Stimulated activated naive CD8-positive, alpha-beta T cell treated with anti-CD3 and anti-CD28 coated beads, Interleukin-15, amount 100 ng/mL, for 72 hours (primary cell): Measurements from ENCODE around the gene PTMA.
A peak's percentile ranks its signal among the peaks of the same experiment; 100 is the strongest.
"Not testable (repeated sequence)": the region's sequence is repeated elsewhere in the genome, so short reads cannot be mapped to it uniquely, and the experiment has no call there.

ENCODE experiments used
- ATAC-seq: fragments of 150-1000 bp; cut with Tn5 transposase; 2 replicates; pipeline ENCODE4 v1.10.0; 2021; ENCODE audit warnings: mild to moderate bottlenecking, moderate library complexity
- DNase-seq, 2 donors: peaks; one replicate each; pipeline ENCODE4 v3.0.0; 2021 to 2022
- H3K27ac Mint-ChIP-seq, 2 donors: one replicate each; pipeline ENCODE4 v1.8.0; 2022; ENCODE audit warnings: mild to moderate bottlenecking in 2 of 2, mixed read lengths in 2 of 2, moderate library complexity in 2 of 2
- H3K27me3 Mint-ChIP-seq: one replicate; pipeline ENCODE4 v1.8.0; 2022; ENCODE audit warnings: mixed read lengths
- H3K4me1 Mint-ChIP-seq: one replicate; pipeline ENCODE4 v1.8.0; 2022; ENCODE audit warnings: mild to moderate bottlenecking, mixed read lengths
- H3K4me3 Mint-ChIP-seq, 2 donors: one replicate each; pipeline ENCODE4 v1.8.0; 2022; ENCODE audit warnings: mild to moderate bottlenecking in 2 of 2, mixed read lengths in 2 of 2, moderate library complexity in 1 of 2
- H3K9me3 Mint-ChIP-seq, 2 donors: one replicate each; pipeline ENCODE4 v1.8.0; 2022; ENCODE audit warnings: mixed read lengths in 2 of 2

Gene PTMA

DNA sequence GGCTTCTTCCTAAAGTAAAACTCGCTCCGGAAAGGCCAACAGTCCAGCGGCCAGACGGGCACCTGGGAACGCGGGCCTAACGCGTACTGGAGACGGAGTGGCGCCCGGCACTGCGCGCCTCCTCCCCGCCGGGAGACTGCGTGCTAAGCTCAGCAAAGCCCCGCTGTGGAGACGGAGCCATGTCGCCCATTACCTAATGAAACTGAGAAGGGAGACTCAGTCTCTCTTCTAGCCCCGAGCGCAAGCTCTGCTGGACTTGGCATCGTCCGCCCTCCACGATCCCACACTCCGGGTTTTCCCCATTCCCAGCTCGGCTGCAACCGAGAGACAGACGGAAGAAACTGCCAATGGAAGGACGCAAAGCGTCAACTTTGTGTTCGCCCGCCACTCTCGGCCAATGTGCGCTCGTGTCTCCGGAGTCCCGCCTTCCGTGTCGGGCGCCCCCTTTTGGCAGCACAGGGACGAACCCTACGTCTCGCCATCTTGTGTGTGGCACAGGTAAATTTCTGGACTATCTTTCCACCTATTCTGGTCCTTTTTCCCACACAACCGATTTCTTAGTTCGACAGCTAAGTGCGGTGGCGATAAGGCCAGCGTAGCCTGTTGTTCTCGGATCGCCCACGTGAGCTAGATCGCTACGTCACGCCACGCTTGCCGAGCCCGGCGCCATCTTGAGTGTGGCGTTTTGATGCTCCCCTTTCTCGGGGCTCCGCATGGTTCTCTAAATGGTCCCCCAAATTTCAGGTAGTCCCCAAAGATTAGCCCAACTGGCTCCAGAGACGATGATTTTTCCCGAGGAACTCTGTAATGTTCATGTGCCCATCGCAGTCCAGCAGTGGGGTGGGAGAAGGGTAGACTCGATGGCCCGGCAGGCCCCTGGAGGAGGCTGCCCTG, 1.3 kb upstream of the PTMA start:
- Mint-ChIP-seq H3K27ac (peak overlapping the region; percentile 100), H3K4me1 (peaks cover 46% of the 10 kb centered on the region), H3K9me3 (no peaks in the 10 kb centered on the region), H3K4me3 (peak overlapping the region; percentile 94 to 97), H3K27me3 (no peaks in the 10 kb centered on the region)
- peak; percentile 49 for ATAC-seq
- DNase-seq = peak; percentile 96 to 97

DNA sequence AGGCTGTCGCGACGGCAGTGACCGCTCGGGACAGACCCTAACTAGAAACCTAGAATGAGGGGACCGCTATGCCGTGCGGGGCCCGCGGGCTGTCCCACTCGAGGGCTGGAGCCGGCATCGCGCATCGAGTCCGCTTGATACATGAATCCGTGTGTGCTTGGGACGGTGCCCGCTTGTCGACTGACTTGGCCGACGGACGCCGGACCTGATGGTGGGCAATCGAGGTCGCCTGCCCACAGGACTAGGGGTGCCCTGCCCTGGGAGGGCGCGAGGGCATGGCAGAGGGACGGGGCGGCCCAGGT, 749 bp upstream of the PTMA start:
- H3K4me1 Mint-ChIP-seq = peaks cover 52% of the 10 kb centered on the region
- DNase-seq = peak in 1 of 2 donors; percentile 81
- ATAC-seq = peak; percentile 19
- H3K9me3 Mint-ChIP-seq = no peaks in the 10 kb centered on the region
- peak overlapping the region; percentile 94 to 97 for H3K4me3 Mint-ChIP-seq
- no peaks in the 10 kb centered on the region for H3K27me3 Mint-ChIP-seq
- peak overlapping the region; percentile 100 for H3K27ac Mint-ChIP-seq

DNA sequence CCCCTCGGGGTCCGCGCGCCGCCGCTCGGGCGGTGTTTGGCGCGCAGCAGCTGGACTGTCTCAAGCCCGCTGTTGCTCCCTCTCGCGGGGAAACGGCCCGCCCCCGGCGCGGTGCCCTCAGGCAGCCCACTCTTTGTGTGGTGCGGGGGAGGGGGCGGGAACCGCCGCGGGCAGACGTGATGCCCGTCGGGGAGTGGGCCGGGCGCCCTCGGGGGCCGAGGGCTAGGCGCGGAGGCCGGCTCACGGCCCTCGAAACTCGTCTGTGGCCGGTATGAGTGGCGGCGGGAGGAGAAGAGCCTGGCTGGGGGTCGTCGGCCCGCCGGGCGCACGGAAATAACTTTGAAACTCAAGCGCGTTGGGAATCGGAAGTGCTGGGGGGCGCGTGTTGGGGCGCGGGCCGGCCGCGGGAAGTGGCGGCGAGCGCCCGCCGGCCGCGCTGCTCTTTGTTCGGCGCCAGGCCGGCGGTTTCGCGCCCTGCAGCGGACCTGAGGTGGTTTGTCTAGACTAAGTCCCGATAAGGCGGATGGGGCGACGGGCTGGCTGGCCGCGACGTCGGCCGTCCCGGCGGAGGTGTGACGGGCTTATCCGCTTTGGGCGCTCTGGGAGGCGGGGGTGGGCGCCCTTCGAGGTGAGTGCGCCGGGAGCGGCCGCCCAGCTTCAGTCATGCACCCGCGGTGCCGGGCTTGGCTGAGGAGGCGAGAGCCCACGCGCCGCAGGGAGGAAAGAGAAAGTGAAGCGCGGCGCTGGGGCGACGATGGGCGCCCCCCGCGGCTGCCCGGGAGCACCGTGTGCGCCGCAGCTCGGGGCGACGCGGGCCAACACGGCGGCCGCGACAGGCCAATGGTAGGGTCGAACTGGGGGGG, 679 bp downstream of the PTMA start:
- peak; percentile 67 to 75 for DNase-seq
- ATAC-seq = peak; percentile 0
- peak overlapping the region; percentile 97 for H3K4me3 Mint-ChIP-seq
- H3K27me3 Mint-ChIP-seq = no peaks in the 10 kb centered on the region
- H3K9me3 Mint-ChIP-seq = no peaks in the 10 kb centered on the region
- peak overlapping the region; percentile 99 to 100 for H3K27ac Mint-ChIP-seq
- peaks cover 62% of the 10 kb centered on the region for H3K4me1 Mint-ChIP-seq

DNA sequence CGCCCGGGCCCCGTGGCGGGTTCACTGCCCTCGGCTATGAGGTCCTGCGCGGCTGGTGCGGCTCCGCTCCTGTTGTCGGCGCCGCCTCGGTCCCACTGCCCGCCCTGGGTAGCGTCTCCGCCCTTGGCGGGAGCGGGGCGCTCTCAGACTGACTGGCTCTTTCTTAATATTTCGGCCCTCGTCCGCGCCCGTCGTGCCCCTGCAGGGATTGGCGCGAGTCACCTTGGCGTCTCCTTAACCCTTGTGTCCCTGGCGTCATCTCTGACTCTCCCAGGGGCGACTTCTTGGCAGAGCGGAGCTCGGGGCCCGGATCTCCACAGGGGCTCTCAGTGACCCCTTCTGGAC, 1.3 kb downstream of the PTMA start:
- DNase-seq (no peak), ATAC-seq (peak; percentile 0)
- H3K4me3 Mint-ChIP-seq = peak overlapping the region; percentile 97
- no peaks in the 10 kb centered on the region for H3K9me3 Mint-ChIP-seq
- H3K27me3 Mint-ChIP-seq = no peaks in the 10 kb centered on the region
- peaks cover 63% of the 10 kb centered on the region for H3K4me1 Mint-ChIP-seq
- peak overlapping the region; percentile 96 to 100 for H3K27ac Mint-ChIP-seq

DNA sequence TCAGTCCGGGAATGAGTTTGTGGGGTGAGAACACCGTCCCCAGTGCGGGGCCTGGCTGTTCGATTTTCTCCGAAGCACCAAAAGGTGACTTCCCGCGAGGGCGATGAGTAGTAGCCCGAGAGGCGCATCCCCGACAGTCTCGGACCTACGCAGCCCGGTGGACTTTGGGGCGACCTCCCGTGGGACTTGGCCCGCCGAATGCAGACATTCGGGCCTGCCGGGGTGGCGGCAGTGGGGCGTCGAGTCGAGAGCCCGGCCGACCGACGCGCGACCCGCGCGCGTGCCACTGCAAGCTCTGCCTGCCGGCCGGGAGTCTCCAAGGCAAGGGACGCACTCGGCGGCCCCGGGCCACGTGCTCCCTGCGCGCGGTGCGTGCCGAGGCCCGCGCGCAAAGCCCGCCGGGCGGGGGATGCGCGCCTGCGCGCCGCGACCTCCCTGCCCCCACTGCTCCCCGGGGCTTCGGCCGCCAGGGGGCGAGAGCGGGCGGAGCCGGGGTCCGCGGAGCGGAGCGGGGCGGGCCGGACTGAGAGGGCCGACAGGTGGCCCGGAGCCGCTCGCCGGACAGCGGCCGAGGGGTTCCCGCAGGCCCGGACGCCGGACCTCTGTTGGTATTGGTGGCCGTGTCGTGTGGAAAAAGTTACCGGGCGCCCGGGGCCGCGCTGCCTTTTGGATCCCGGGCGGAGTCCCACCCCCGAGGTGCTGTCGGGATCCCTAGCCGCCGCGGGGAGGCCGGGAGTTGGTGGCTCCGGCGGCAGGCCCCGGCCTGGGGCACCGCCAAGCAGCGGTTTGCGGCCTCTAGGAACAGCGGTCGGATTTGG, 1.9 kb downstream of the PTMA start:
- peaks cover 66% of the 10 kb centered on the region for H3K4me1 Mint-ChIP-seq
- DNase-seq = peak; percentile 90 to 94
- H3K9me3 Mint-ChIP-seq = no peaks in the 10 kb centered on the region
- peak; percentile 50 for ATAC-seq
- H3K27ac Mint-ChIP-seq = peak overlapping the region; percentile 96 to 100
- no peaks in the 10 kb centered on the region for H3K27me3 Mint-ChIP-seq
- H3K4me3 Mint-ChIP-seq = peak overlapping the region; percentile 97

DNA sequence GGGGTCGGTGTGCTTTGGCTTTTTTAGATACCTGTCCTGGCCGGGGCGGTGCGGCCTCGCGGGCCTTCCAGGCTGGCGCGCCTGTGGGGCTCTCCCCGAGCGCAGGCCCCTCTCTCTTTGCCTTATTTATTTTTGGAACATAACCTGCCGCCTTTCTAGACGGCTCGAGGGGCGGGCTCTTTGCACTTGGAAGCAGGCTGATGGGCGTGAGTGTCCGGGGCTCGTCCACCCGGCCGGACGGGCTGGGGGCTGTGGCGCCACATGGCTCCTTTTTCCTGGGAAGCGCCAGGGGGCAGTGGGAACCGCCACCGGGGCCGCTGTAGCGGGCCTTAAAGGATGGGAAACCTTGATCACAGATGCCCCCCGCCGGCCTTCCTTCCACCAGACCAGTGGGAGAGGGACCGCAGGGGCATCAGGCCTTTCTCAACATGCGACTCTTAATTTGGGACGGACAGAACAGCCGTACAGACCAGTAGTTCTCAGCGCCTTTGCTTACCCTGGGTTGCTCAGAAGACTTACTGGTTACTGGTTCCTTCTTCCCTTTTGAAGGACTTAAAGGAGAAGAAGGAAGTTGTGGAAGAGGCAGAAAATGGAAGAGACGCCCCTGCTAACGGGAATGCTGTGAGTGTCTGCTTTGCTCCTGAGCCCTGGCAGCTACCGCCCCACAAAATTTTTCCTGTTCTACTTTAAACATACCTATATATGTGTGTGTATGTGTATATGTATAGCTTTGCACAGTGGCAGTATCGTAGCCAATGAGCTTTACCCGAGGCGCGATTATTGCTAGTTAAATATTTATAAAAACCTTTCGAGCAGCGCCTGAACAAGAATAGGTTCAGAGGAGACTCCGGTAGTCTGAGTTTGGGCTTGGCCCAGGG, 2.7 kb downstream of the PTMA start:
- H3K27ac Mint-ChIP-seq = peak overlapping the region; percentile 95 to 100
- H3K4me3 Mint-ChIP-seq = peak overlapping the region; percentile 97
- H3K27me3 Mint-ChIP-seq = no peaks in the 10 kb centered on the region
- ATAC-seq (no peak), DNase-seq (peak in 1 of 2 donors; percentile 28)
- peaks cover 66% of the 10 kb centered on the region for H3K4me1 Mint-ChIP-seq
- no peaks in the 10 kb centered on the region for H3K9me3 Mint-ChIP-seq

DNA sequence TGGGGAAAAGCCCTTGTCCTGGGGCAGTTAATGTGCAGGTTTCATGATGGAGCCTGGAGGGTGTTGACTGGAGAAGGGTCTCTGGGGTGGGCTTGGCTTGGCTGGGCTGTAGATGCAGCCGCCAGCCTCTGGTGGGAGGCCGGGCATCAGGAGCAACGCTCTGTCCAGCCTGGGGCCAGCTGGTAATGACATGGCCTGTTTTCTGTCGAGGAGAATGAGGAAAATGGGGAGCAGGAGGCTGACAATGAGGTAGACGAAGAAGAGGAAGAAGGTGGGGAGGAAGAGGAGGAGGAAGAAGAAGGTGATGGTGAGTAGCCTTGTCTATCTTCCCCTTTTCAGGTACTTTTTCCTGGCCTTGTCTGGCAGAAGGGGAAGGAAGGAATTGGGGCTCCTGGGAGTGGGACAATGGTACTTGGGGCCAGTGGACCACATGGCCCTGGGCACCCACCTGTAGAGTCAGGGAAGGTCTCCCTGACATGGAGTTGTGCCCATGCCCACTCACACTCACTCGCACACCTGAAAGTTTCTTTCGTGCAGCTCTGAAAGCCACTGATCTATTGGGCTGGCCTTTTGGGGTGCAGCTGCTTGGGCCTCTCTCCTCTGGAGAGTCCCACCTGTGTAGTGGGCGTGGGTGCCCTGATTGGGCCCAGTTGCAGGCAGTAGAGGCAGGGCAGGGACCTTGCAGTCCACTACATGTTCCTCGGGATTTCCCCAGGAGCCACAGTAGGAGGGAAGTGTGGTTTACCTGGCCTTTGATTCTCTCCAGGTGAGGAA, 3.5 kb downstream of the PTMA start:
- ATAC-seq = no peak
- Mint-ChIP-seq H3K9me3 (no peaks in the 10 kb centered on the region), H3K4me1 (peaks cover 67% of the 10 kb centered on the region), H3K4me3 (peak overlapping the region; percentile 97), H3K27ac (peak overlapping the region; percentile 95 to 100), H3K27me3 (no peaks in the 10 kb centered on the region)
- DNase-seq = peak; percentile 30 to 35

DNA sequence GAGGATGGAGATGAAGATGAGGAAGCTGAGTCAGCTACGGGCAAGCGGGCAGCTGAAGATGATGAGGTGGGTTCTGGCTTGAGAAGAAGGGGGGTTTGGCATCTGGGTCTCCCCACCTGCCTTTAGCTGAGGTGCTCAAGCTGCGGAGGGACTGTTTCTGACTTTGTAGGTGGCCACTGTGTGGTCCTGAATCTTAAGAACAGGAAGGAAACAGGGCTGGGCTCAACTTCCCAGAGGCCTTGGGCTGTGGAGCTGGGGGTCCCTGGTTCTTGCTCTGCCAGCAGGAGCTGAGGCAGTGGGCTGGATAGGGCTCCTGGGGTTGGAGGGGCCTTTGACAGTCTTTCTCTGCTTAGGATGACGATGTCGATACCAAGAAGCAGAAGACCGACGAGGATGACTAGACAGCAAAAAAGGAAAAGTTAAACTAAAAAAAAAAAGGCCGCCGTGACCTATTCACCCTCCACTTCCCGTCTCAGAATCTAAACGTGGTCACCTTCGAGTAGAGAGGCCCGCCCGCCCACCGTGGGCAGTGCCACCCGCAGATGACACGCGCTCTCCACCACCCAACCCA, 4.2 kb downstream of the PTMA start:
- H3K9me3 Mint-ChIP-seq, H3K27me3 Mint-ChIP-seq, ATAC-seq: not testable (repeated sequence)
- H3K4me1 Mint-ChIP-seq = peaks cover 67% of the 10 kb centered on the region
- peak; percentile 56 to 66 for DNase-seq
- H3K4me3 Mint-ChIP-seq = peak overlapping the region; percentile 97
- peak overlapping the region; percentile 95 to 100 for H3K27ac Mint-ChIP-seq

DNA sequence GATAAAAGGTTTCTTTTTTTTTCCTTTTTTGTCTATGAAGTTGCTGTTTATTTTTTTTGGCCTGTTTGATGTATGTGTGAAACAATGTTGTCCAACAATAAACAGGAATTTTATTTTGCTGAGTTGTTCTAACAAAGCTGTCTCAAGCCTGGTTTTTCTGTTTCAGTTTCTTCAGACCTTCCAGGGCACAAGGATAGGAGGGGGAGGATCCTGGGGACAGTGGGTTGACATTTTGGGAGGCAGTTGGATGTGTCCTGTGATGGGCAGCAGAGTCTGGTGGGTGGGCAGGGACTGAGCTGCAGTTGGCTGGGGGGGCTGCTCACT, 5.0 kb downstream of the PTMA start:
- DNase-seq, H3K9me3 Mint-ChIP-seq, ATAC-seq, H3K27me3 Mint-ChIP-seq: not testable (repeated sequence)
- Mint-ChIP-seq H3K4me3 (peak overlapping the region; percentile 62 to 63), H3K4me1 (peaks cover 65% of the 10 kb centered on the region), H3K27ac (peak overlapping the region; percentile 93 to 95)

DNA sequence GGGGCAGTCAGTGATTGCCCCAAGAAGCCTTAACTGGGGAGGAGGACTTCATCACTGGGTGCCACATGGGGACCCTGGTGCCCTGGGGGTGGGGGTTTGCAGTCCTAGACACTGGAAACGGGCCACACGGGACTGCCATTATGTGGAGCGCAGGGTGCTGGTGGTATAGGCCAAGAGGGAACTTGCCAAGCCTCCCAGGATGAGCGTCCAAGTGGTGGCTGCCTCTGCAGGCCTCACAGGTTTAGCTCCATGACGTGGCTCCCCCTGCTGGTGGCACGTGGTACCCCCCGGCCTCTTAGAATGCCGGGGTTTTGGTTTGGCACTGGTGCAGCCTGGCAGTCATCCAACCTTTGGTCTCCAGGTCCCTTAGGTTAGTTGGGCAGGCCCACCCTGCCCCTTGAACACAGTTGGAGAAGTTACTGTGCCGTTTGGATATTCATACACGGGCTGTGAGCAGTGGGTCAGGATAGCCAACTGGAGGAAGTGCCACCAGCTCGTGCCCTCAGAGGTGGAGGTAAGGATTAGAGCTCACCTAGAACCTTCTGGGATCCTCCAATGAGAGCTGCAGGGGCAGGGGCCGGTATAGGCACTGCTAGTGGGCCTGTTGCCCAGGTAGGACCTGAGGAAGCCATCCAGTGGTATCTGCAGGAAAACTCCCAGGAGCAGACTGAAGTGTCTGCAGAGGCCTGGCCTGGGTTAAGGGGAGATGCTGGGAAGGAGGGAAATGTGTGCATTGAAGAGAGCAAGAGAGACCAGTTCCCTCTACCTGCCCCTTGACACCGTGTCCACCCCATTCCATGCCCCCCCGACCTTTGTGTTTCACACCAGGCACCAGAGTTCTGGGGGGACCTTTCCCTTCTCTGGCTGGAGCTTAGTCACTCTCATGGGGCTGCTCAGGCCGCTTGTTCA, 5.7 kb downstream of the PTMA start:
- Mint-ChIP-seq H3K27ac (peak overlapping the region; percentile 93 to 95), H3K9me3 (no peaks in the 10 kb centered on the region), H3K4me3 (peak overlapping the region; percentile 62 to 63), H3K4me1 (peaks cover 61% of the 10 kb centered on the region), H3K27me3 (no peaks in the 10 kb centered on the region)
- ATAC-seq (peak; percentile 37), DNase-seq (peak; percentile 88 to 91)

DNA sequence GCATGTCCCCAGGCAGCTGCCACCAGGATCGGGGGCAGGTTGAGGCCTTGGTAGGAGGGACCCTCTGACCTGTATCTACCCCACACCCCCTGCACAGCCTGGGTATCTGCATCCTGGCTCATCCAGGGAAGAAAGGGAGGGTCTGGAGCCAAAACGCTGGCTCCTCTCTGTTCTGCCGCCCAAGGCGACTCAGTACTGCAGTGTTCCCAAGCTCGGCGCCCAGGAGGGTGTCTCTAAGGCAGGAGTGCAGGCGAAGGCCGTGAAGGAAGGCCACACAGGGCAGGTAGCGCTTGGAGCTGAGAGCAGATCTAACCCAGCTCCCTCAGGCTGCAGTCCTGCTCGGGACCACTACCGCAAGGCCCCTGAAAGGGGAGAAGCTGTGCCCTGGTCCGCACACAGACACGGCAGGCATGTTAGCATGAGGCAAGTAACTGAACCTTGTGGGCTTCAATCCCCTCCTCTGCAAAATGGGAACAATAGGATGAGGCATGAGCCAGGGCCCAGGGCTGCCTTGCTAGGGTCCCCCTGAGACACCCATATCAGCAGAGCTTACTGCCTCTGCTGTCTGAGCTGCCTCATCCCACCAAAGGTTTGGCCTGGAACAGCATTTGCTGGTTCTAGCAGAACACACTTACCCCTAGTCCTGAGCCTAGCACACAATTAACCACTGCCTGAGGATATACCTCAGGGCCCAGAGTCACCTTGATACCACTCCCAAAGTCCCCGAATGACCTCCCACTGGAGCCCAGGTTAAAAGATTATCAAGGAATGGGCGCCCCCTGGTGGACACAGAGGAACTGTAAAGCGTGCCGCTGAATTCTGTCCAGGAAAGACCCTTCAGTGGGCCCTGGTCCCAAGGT, 6.5 kb downstream of the PTMA start:
- DNase-seq (peak; percentile 77 to 79), ATAC-seq (peak; percentile 27)
- Mint-ChIP-seq H3K4me1 (peaks cover 59% of the 10 kb centered on the region), H3K27ac (no peak overlapping the region), H3K9me3 (no peaks in the 10 kb centered on the region), H3K4me3 (no peak overlapping the region), H3K27me3 (no peaks in the 10 kb centered on the region)

DNA sequence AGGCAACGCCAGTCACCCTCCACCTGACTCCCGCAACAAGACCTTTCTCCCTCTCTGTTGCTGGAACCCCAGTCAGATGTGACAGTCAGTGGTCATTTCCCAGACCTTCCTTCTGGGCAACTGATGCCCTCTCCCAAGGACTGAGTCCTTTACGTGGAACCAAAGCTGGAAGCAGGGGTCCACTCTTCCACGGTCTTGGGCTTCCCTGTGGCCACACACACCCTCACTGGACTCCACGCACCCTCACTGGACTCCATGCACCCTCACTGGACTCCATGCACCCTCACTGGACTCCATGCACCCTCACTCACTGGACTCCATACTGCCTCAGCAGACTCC, 7.1 kb downstream of the PTMA start:
- Mint-ChIP-seq H3K9me3 (no peaks in the 10 kb centered on the region), H3K27me3 (no peaks in the 10 kb centered on the region), H3K4me3 (no peak overlapping the region), H3K27ac (no peak overlapping the region), H3K4me1 (peaks cover 56% of the 10 kb centered on the region)
- no peak for ATAC-seq
- no peak for DNase-seq
